ENCODE results near the gene GANAB.
"Not testable (repeated sequence)": the region's sequence is repeated elsewhere in the genome, so short reads cannot be mapped to it uniquely, and the experiment has no call there.

The GANAB gene

GRCh38 chr11:62601372-62602140 lies 44.9 kb downstream of the GANAB start, which contains the start of gene MTA2:
Gene MTA2 (minus strand): TSS chr11:62601865. CDS start chr11:62601450, 415 bp downstream.
- DNase-seq (ENCODE audit: low read depth in 3 of 3) = peak; percentile 99

- DNase-seq (ENCODE audit: low read depth in 3 of 3) = no peak
These were observed 45.4 kb downstream of the GANAB start for GRCh38 chr11:62601122-62601371.

GRCh38 chr11:62600367-62601121 lies 45.9 kb downstream of the GANAB start:
- DNase-seq (ENCODE audit: low read depth in 3 of 3) = no peak

GRCh38 chr11:62599901-62600300 lies 46.5 kb downstream of the GANAB start:
- no peak for DNase-seq (ENCODE audit: low read depth in 3 of 3)

- DNase-seq (ENCODE audit: low read depth in 3 of 3) = peak; percentile 90 to 97 (median 96)
These were observed 47.2 kb downstream of the GANAB start for GRCh38 chr11:62599069-62599696.

- DNase-seq (ENCODE audit: low read depth in 3 of 3) = no peak
These were observed 51.3 kb downstream of the GANAB start for GRCh38 chr11:62595124-62595523.

- peak; percentile 64 to 74 (median 66) for DNase-seq (ENCODE audit: low read depth in 3 of 3)
These were observed 52.9 kb downstream of the GANAB start for GRCh38 chr11:62593434-62594044.

GRCh38 chr11:62592989-62593421 lies 53.4 kb downstream of the GANAB start:
- no peak for DNase-seq (ENCODE audit: low read depth in 3 of 3)

GRCh38 chr11:62592146-62592815 lies 54.1 kb downstream of the GANAB start:
- DNase-seq (ENCODE audit: low read depth in 3 of 3) = no peak

- peak; percentile 88 to 95 (median 92) for DNase-seq (ENCODE audit: low read depth in 3 of 3)
These were observed 54.8 kb downstream of the GANAB start, which contains the start of gene TUT1 for GRCh38 chr11:62591448-62592145. Gene TUT1 (minus strand): TSS chr11:62591523. CDS start chr11:62591485, 38 bp downstream.

- no peak for DNase-seq (ENCODE audit: low read depth in 3 of 3)
These were observed 57.3 kb downstream of the GANAB start for GRCh38 chr11:62588966-62589637.

- DNase-seq (ENCODE audit: low read depth in 3 of 3) = not testable (repeated sequence)
These were observed 61.1 kb downstream of the GANAB start for GRCh38 chr11:62585356-62585755.

GRCh38 chr11:62581735-62582134 lies 64.7 kb downstream of the GANAB start:
- DNase-seq (ENCODE audit: low read depth in 3 of 3) = not testable (repeated sequence)

- no peak for DNase-seq (ENCODE audit: low read depth in 3 of 3)
These were observed 65.3 kb downstream of the GANAB start for GRCh38 chr11:62580959-62581715.

GRCh38 chr11:62579252-62579651 lies 67.2 kb downstream of the GANAB start:
- no peak for DNase-seq (ENCODE audit: low read depth in 3 of 3)

GRCh38 chr11:62578541-62578940 lies 67.9 kb downstream of the GANAB start:
- DNase-seq (ENCODE audit: low read depth in 3 of 3) = no peak

GRCh38 chr11:62577046-62577714 lies 69.2 kb downstream of the GANAB start:
- DNase-seq (ENCODE audit: low read depth in 3 of 3) = no peak

GRCh38 chr11:62575837-62576236 lies 70.6 kb downstream of the GANAB start:
- DNase-seq (ENCODE audit: low read depth in 3 of 3) = no peak

- no peak for DNase-seq (ENCODE audit: low read depth in 3 of 3)
These were observed 71.3 kb downstream of the GANAB start for GRCh38 chr11:62575156-62575555.
